ENCODE measurements around the gene GNB1L.

Gene GNB1L

GRCh38 chr22:19776433-19777031 is 78.1 kb downstream of the GNB1L start:
- Histone ChIP-seq H2AFZ (ENCODE audit: low read depth, low read length) (no peak overlapping the region), H4K20me1 (ENCODE audit: insufficient read depth, low read length) (no peaks in the 10 kb centered on the region), H3K4me3 (ENCODE audit: low read length) (no peak overlapping the region), H3K36me3 (replicated peaks; ENCODE audit: low read depth, low read length) (no peaks in the 10 kb centered on the region), H3K27me3 (ENCODE audit: low read depth, low read length) (peaks cover 11% of the 10 kb centered on the region; the same call in 1 of the 2 replicates), H3K4me1 (ENCODE audit: low read length) (0 out of 2 replicates have a peak, but pooled peaks cover 4% of the 10 kb centered on the region), H3K27ac (ENCODE audit: low read length) (no peak overlapping the region), H3K4me2 (ENCODE audit: low read length) (no peak overlapping the region), H3K79me2 (ENCODE audit: low read length) (no peaks in the 10 kb centered on the region), H3K9me3 (ENCODE audit: insufficient read depth, low read length) (no peaks in the 10 kb centered on the region), H3K9ac (ENCODE audit: low read length) (no peak overlapping the region)
- TF ChIP-seq EZH2phosphoT487 (IDR thresholded peaks at IDR 0.05; ENCODE audit: low read depth): no peak
- no peak for TF ChIP-seq CTCF (IDR thresholded peaks at IDR 0.05; ENCODE audit: low read depth, low read length)

- no peak overlapping the region for H3K4me3 ChIP-seq (ENCODE audit: low read length)
- peaks cover 11% of the 10 kb centered on the region; the same call in 1 of the 2 replicates for H3K27me3 ChIP-seq (ENCODE audit: low read depth, low read length)
- H3K36me3 ChIP-seq (replicated peaks; ENCODE audit: low read depth, low read length): no peaks in the 10 kb centered on the region
- no peak for TF ChIP-seq CTCF (IDR thresholded peaks at IDR 0.05; ENCODE audit: low read depth, low read length)
- no peak for TF ChIP-seq EZH2phosphoT487 (IDR thresholded peaks at IDR 0.05; ENCODE audit: low read depth)
- no peak overlapping the region for H2AFZ ChIP-seq (ENCODE audit: low read depth, low read length)
- H3K9ac ChIP-seq (ENCODE audit: low read length): no peak overlapping the region
- no peak overlapping the region for H3K27ac ChIP-seq (ENCODE audit: low read length)
- H3K9me3 ChIP-seq (ENCODE audit: insufficient read depth, low read length): no peaks in the 10 kb centered on the region
- H3K79me2 ChIP-seq (ENCODE audit: low read length): no peaks in the 10 kb centered on the region
- no peaks in the 10 kb centered on the region for H4K20me1 ChIP-seq (ENCODE audit: insufficient read depth, low read length)
- H3K4me2 ChIP-seq (ENCODE audit: low read length): no peak overlapping the region
- H3K4me1 ChIP-seq (ENCODE audit: low read length): 0 out of 2 replicates have a peak, but pooled peaks cover 4% of the 10 kb centered on the region
Observed at GRCh38 chr22:19775496-19776325, 79.0 kb downstream of the GNB1L start.

GRCh38 chr22:19774628-19775027 is 80.0 kb downstream of the GNB1L start:
- H3K36me3 ChIP-seq (replicated peaks; ENCODE audit: low read depth, low read length): no peaks in the 10 kb centered on the region
- H3K4me2 ChIP-seq (ENCODE audit: low read length): no peak overlapping the region
- H3K79me2 ChIP-seq (ENCODE audit: low read length): no peaks in the 10 kb centered on the region
- no peak overlapping the region for H3K27ac ChIP-seq (ENCODE audit: low read length)
- H3K4me3 ChIP-seq (ENCODE audit: low read length): no peak overlapping the region
- no peaks in the 10 kb centered on the region for H3K4me1 ChIP-seq (ENCODE audit: low read length)
- TF ChIP-seq CTCF (IDR thresholded peaks at IDR 0.05; ENCODE audit: low read depth, low read length) (no peak), EZH2phosphoT487 (IDR thresholded peaks at IDR 0.05; ENCODE audit: low read depth) (no peak)
- H3K9me3 ChIP-seq (ENCODE audit: insufficient read depth, low read length): no peaks in the 10 kb centered on the region
- no peak overlapping the region for H3K9ac ChIP-seq (ENCODE audit: low read length)
- no peak overlapping the region for H2AFZ ChIP-seq (ENCODE audit: low read depth, low read length)
- H4K20me1 ChIP-seq (ENCODE audit: insufficient read depth, low read length): no peaks in the 10 kb centered on the region
- peaks cover 11% of the 10 kb centered on the region; the same call in 1 of the 2 replicates for H3K27me3 ChIP-seq (ENCODE audit: low read depth, low read length)

GRCh38 chr22:19773470-19774040 is 81.1 kb downstream of the GNB1L start:
- Histone ChIP-seq H3K4me1 (ENCODE audit: low read length) (no peaks in the 10 kb centered on the region), H3K27ac (ENCODE audit: low read length) (no peak overlapping the region), H3K9me3 (ENCODE audit: insufficient read depth, low read length) (no peaks in the 10 kb centered on the region), H3K4me3 (ENCODE audit: low read length) (no peak overlapping the region), H2AFZ (ENCODE audit: low read depth, low read length) (no peak overlapping the region), H3K79me2 (ENCODE audit: low read length) (no peaks in the 10 kb centered on the region), H3K9ac (ENCODE audit: low read length) (no peak overlapping the region), H4K20me1 (ENCODE audit: insufficient read depth, low read length) (no peaks in the 10 kb centered on the region), H3K27me3 (ENCODE audit: low read depth, low read length) (peaks cover 11% of the 10 kb centered on the region; the same call in 1 of the 2 replicates), H3K36me3 (replicated peaks; ENCODE audit: low read depth, low read length) (no peaks in the 10 kb centered on the region), H3K4me2 (ENCODE audit: low read length) (no peak overlapping the region)
- TF ChIP-seq CTCF (IDR thresholded peaks at IDR 0.05; ENCODE audit: low read depth, low read length) (no peak), EZH2phosphoT487 (IDR thresholded peaks at IDR 0.05; ENCODE audit: low read depth) (no peak)
